ENCODE results near the gene GRAP. TPM values are rescaled to one million over a fixed set of nuclear protein-coding genes. Genes with fewer than 3 reads are reported as not detected.

GRAP gene
- total RNA-seq, 2 experiments from 2014 or later, result 9.6 to 9.9 TPM

Other genes starting within 250 kb of the GRAP start
- 10 to 100 TPM; 41.9 to 42.5 TPM for gene PRPSAP2, start 188.8 kb downstream of the GRAP start, total RNA-seq
- gene SLC5A10, start 94.8 kb downstream of the GRAP start, total RNA-seq, result not detected
- gene FAM83G, start 42.2 kb downstream of the GRAP start, total RNA-seq, result 10 to 100 TPM; 12.6 to 14.3 TPM
- gene GRAPL, start 80.6 kb upstream of the GRAP start, total RNA-seq, result 1 to 10 TPM; 3.2 to 3.5 TPM
- gene EPN2, start 190.4 kb upstream of the GRAP start, total RNA-seq, result 10 to 100 TPM in 1 of 2 experiments, 1 to 10 TPM in 1; 9.0 to 12.0 TPM

Measured in activated CD4-positive, alpha-beta memory T cell treated with anti-CD3 and anti-CD28 coated beads for 36 hours (primary cell).